SU-DHL-6 (cell line): Measurements from ENCODE around the gene PRM3.

Experiments used
- H2AFZ ChIP-seq: fragments of 200-600 bp; sonication (generic); 2 replicates; pipeline ENCODE4 v1.6.1; 2014; ENCODE audit warnings: low read depth, mild to moderate bottlenecking, moderate library complexity, mixed read lengths, antibody characterized with exemption, low read length; ENCODE audit not compliant: severe bottlenecking
- H3F3A ChIP-seq: fragments of 200-600 bp; shearing (Covaris generic); 2 replicates; pipeline ENCODE4 v1.6.0; 2016; ENCODE audit warnings: antibody characterized with exemption, mild to moderate bottlenecking; ENCODE audit not compliant: insufficient read depth
- H3K27ac ChIP-seq: fragments of 200-600 bp; sonication (generic); 2 replicates; pipeline ENCODE4 v1.5.1; 2016; ENCODE audit warnings: low read depth, mild to moderate bottlenecking, low read length, moderate library complexity, mixed read lengths
- H3K27me3 ChIP-seq: fragments of 200-600 bp; sonication (generic), shearing (Covaris generic); 2 replicates; pipeline ENCODE4 v1.6.0; 2014; ENCODE audit warnings: mild to moderate bottlenecking, low read length
- H3K36me3 ChIP-seq: fragments of 200-600 bp; sonication (generic); 2 replicates; pipeline ENCODE4 v1.6.1; 2014; ENCODE audit warnings: mild to moderate bottlenecking, low read length, mixed read lengths
- H3K4me2 ChIP-seq: fragments of 300-600, 200-600 bp; shearing (Covaris generic), sonication (generic); 2 replicates; pipeline ENCODE4 v1.6.0; 2014; ENCODE audit warnings: low read length, low read depth, mild to moderate bottlenecking; ENCODE audit not compliant: poor library complexity, severe bottlenecking
- H3K4me3 ChIP-seq: fragments of 200-600 bp; sonication (generic); 2 replicates; pipeline ENCODE4 v1.5.1; 2014; ENCODE audit warnings: antibody characterized with exemption, low read length, mild to moderate bottlenecking, mixed read lengths; ENCODE audit not compliant: insufficient read depth, poor library complexity, severe bottlenecking
- H3K79me2 ChIP-seq: fragments of 200-600 bp; sonication (generic); 2 replicates; pipeline ENCODE4 v1.6.1; 2014; ENCODE audit warnings: mild to moderate bottlenecking, low read length, moderate library complexity; ENCODE audit not compliant: insufficient read depth
- H3K9ac ChIP-seq: fragments of 200-600 bp; sonication (generic); 2 replicates; pipeline ENCODE4 v1.7.0; 2014; ENCODE audit warnings: mild to moderate bottlenecking, low read length
- H3K9me2 ChIP-seq: fragments of 200-600 bp; sonication (generic); replicated peaks from 2 replicates; pipeline ENCODE4 v1.6.1; 2014; ENCODE audit warnings: low read length; ENCODE audit not compliant: insufficient read depth
- H3K9me3 ChIP-seq: fragments of 200-600 bp; sonication (generic); 2 replicates; pipeline ENCODE4 v1.6.1; 2014; ENCODE audit warnings: low read length, mixed read lengths; ENCODE audit not compliant: insufficient read depth
- H4K20me1 ChIP-seq: fragments of 200-600 bp; sonication (generic); 2 replicates; pipeline ENCODE4 v1.6.1; 2014; ENCODE audit warnings: low read depth, mild to moderate bottlenecking, antibody characterized with exemption, low read length, moderate library complexity, mixed read lengths
- CTCF ChIP-seq: fragments of 200-600 bp; sonication (generic); IDR thresholded peaks from one replicate; pipeline ENCODE4 v1.5.1; 2017; ENCODE audit warnings: antibody characterized with exemption, mild to moderate bottlenecking, low read length, moderate library complexity; ENCODE audit not compliant: insufficient read depth, poor library complexity, severe bottlenecking
- EZH2phosphoT487 ChIP-seq: fragments of 200-600 bp; sonication (generic), shearing (Covaris generic); conservative IDR thresholded peaks from 2 replicates; pipeline ENCODE4 v1.6.1; 2018; ENCODE audit warnings: mild to moderate bottlenecking, antibody characterized with exemption, low read length, moderate library complexity, mixed read lengths

PRM3 gene

GRCh38 chr16:11274964-11275363 is 1.5 kb upstream of the PRM3 start:
- TF ChIP-seq EZH2phosphoT487, result no peak
- no peak for TF ChIP-seq CTCF
- no peaks in the 10 kb centered on the region for H4K20me1 ChIP-seq
- H3K4me3 ChIP-seq, result no peak overlapping the region
- no peaks in the 10 kb centered on the region for H3F3A ChIP-seq
- H3K4me2 ChIP-seq, result no peak overlapping the region
- no peaks in the 10 kb centered on the region for H3K27me3 ChIP-seq
- H3K9me2 ChIP-seq, result no peaks in the 10 kb centered on the region
- H2AFZ ChIP-seq, result no peak overlapping the region
- H3K36me3 ChIP-seq, result no peaks in the 10 kb centered on the region
- no peaks in the 10 kb centered on the region for H3K9me3 ChIP-seq
- no peak overlapping the region for H3K9ac ChIP-seq
- H3K79me2 ChIP-seq, result no peaks in the 10 kb centered on the region
- H3K27ac ChIP-seq, result no peak overlapping the region

DNA sequence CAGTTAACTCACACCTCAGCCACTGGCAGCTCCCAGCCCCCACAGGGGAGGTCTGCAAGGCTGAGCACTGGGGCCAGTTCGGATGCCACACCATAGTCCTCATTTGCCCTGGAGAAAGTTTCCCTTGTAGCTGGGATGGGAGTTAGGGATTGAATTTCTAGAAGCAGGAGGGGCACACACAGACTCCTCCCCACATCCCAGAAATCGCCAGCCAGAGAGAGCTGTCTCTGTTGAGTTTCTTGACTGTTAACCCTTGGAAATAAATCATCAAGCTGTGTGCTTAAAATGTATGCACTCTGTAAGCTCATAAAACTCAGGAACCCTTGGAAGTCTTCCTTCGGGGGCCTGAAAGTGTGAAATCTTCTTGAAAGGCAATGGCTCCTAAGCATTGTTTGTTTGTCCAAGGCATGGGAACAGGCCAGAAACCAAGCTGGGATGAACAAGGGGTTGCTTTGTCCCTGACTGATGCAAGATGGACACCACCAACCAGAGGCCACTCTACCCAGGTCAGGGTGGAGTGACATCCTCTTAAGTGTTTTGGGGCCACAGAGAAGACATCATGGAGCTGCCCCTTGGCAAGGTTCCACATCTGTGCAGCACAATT is 394 bp upstream of the PRM3 start:
- Histone ChIP-seq H3K36me3 (no peaks in the 10 kb centered on the region), H2AFZ (no peak overlapping the region), H3F3A (no peaks in the 10 kb centered on the region), H3K27ac (no peak overlapping the region), H3K9me3 (no peaks in the 10 kb centered on the region), H3K4me2 (no peak overlapping the region), H3K9ac (no peak overlapping the region), H3K9me2 (no peaks in the 10 kb centered on the region), H3K27me3 (no peaks in the 10 kb centered on the region), H3K79me2 (no peaks in the 10 kb centered on the region), H4K20me1 (no peaks in the 10 kb centered on the region), H3K4me3 (no peak overlapping the region)
- TF ChIP-seq EZH2phosphoT487 (no peak), CTCF (no peak)

DNA sequence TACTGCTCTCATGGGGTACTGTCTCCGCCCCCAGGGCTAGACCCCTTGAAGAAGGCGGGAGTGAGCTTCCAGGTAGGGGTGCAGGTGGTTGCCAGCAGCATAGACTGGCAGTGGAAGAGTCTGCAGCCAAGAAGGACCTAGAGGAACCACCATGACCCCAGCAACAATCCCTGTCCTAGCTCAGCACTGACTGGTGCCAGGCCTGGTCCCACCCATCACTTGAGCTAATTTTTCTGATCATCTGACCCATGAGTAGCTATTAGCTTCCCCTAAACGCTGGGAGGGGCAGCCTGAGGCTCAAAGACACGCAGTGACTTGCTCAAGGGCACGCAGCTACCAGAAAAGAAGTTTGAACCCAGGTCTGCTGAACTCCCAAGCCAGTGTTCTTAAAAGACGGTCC is 945 bp downstream of the PRM3 start:
- no peaks in the 10 kb centered on the region for H3F3A ChIP-seq
- no peak overlapping the region for H3K4me3 ChIP-seq
- no peaks in the 10 kb centered on the region for H3K36me3 ChIP-seq
- no peak overlapping the region for H2AFZ ChIP-seq
- no peak overlapping the region for H3K4me2 ChIP-seq
- TF ChIP-seq CTCF (no peak), EZH2phosphoT487 (no peak)
- no peak overlapping the region for H3K27ac ChIP-seq
- H3K79me2 ChIP-seq, result no peaks in the 10 kb centered on the region
- no peak overlapping the region for H3K9ac ChIP-seq
- H3K27me3 ChIP-seq, result no peaks in the 10 kb centered on the region
- no peaks in the 10 kb centered on the region for H4K20me1 ChIP-seq
- no peaks in the 10 kb centered on the region for H3K9me2 ChIP-seq
- no peaks in the 10 kb centered on the region for H3K9me3 ChIP-seq
